Kidney (tissue), 14 donors: Measurements from ENCODE around the gene DLG2. TPM values are rescaled to one million over a fixed set of nuclear protein-coding genes. Genes with fewer than 3 reads are reported as not detected.

ENCODE experiments used
- DNase-seq, 5 donors: peaks; one replicate each; pipeline ENCODE4 v3.0.0-alpha.2; 2013 to 2020
- FAIRE-seq: peaks from 2 replicates; lab custom pipeline; 2012; peaks lifted over from hg19 to GRCh38; lab: Jason Lieb, UNC
- H3K27ac ChIP-seq, 2 donors: one replicate each; pipeline ENCODE4 v1.7.0; 2013; ENCODE audit warnings: low read depth in 2 of 2, low read length in 2 of 2, inconsistent platforms in 1 of 2
- H3K27me3 ChIP-seq: one replicate; pipeline ENCODE4 v1.7.1; 2013; ENCODE audit warnings: low read length, inconsistent platforms; ENCODE audit not compliant: control insufficient read depth, insufficient read depth
- H3K36me3 ChIP-seq, 3 donors: one replicate each; pipeline versions ENCODE4 v1.7.0 to v1.7.1; 2013; ENCODE audit warnings: low read length in 3 of 3, control low read depth in 1 of 3, inconsistent platforms in 1 of 3; ENCODE audit not compliant: insufficient read depth in 3 of 3, control insufficient read depth in 2 of 3
- H3K4me1 ChIP-seq, 3 donors: one replicate each; pipeline versions ENCODE4 v1.7.0 to v1.7.1; 2013; ENCODE audit warnings: low read length in 3 of 3, inconsistent platforms in 1 of 3, low read depth in 1 of 3; ENCODE audit not compliant: control insufficient read depth in 2 of 3, insufficient read depth in 2 of 3
- H3K4me3 ChIP-seq, 3 donors: one replicate each; pipeline versions ENCODE4 v1.7.0 to v1.8.1; 2013; ENCODE audit warnings: low read length in 3 of 3, control low read depth in 1 of 3, inconsistent platforms in 1 of 3
- H3K9ac ChIP-seq, 3 donors: one replicate each; pipeline versions ENCODE4 v1.7.0 to v1.7.1; 2013; ENCODE audit warnings: low read length in 3 of 3, control low read depth in 1 of 3, inconsistent platforms in 1 of 3
- H3K9me3 ChIP-seq, 3 donors: one replicate each; pipeline versions ENCODE4 v1.7.0 to v1.7.1; 2013; ENCODE audit warnings: low read length in 3 of 3, control low read depth in 1 of 3, inconsistent platforms in 1 of 3; ENCODE audit not compliant: control insufficient read depth in 2 of 3, insufficient read depth in 1 of 3
- intact Hi-C: fragments of 100-400 bp; cut with DNase I; formaldehyde crosslinking; loops from one replicate; pipeline ENCODE4 v1.11.1; 2022
- polyA plus RNA-seq: library from polyadenylated mRNA; stranded (reverse); fragments of 350-450 nt; fragmentation: Illumina TruSeq; extraction: RNeasy Lipid Tissue Mini Kit (QIAGEN cat#74804); gene quantifications from one replicate; pipeline ENCODE4 v1.2.3, GENCODE V29; 2014; ENCODE audit warnings: low read depth, low replicate concordance; ENCODE audit not compliant: insufficient read depth
- total RNA-seq: library from RNA; stranded (reverse); fragmentation: NEBNext Ultra II Directional; extraction: Animal tissue kit (Norgen Biotek cat#: 25700); gene quantifications from one replicate; pipeline ENCODE4 v1.2.1, GENCODE V29; 2021
- TF ChIP-seq, protein P1 (sequence below): IDR thresholded peaks from 3 replicates; pipeline ENCODE4 v1.5.1; 2012; ENCODE audit warnings: mild to moderate bottlenecking, moderate library complexity, borderline replicate concordance; ENCODE audit not compliant: insufficient read depth; ENCODE audit errors: extremely low read depth
- donor health status: control.
- donor health status: control.
- donor health status: control.
- donor health status: control.
- donor health status: control.
- donor health status: DM: yes; HTN: yes; CAD: no.
- donor health status: Normal renal cell carcinoma (clear cell type).

DLG2 gene
- total and polyA plus RNA-seq, 2 donors from 2014 or later: 2.9 to 7.2 TPM

DNA sequence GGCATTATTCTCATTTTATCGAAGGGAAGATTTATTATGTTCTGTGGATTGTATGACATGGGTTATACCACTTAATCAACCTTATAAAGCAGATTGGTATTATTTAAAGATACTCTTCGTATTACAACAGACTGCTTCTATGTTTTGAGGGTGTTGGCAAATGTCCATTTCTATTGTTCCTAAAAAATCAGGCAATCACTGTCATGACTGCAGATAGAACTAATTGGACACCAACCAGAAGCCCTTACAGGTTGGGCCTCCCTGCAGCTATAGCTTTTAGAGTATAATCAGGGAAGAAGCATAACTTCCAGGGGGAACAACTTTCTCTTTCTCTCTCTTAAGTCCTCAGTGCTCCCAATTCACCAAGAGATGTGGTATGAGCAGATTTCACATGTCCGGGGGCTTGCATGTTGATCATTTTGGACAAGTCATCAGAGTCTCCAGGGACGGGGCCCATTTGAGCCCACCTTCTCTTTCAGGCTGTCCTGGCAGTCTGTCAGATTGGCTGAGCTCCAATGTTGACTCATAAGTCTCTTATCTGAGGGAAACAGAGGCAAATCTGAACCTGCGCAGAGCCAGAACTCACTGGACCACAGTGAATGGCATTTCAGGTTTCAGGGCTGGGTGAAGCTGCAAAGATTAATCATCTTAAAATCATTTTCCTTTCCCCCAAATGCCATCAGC lies 2077.0 kb downstream of the DLG2 start:
- no peak for DNase-seq
- no peaks in the 10 kb centered on the region for H3K4me1 ChIP-seq
- TF ChIP-seq, protein P1, sequence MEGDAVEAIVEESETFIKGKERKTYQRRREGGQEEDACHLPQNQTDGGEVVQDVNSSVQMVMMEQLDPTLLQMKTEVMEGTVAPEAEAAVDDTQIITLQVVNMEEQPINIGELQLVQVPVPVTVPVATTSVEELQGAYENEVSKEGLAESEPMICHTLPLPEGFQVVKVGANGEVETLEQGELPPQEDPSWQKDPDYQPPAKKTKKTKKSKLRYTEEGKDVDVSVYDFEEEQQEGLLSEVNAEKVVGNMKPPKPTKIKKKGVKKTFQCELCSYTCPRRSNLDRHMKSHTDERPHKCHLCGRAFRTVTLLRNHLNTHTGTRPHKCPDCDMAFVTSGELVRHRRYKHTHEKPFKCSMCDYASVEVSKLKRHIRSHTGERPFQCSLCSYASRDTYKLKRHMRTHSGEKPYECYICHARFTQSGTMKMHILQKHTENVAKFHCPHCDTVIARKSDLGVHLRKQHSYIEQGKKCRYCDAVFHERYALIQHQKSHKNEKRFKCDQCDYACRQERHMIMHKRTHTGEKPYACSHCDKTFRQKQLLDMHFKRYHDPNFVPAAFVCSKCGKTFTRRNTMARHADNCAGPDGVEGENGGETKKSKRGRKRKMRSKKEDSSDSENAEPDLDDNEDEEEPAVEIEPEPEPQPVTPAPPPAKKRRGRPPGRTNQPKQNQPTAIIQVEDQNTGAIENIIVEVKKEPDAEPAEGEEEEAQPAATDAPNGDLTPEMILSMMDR: no peak
- H3K27ac ChIP-seq: no peak overlapping the region
- FAIRE-seq: no peak
- intact Hi-C loops: no loop called here
- no peak overlapping the region for H3K4me3 ChIP-seq
- no peaks in the 10 kb centered on the region for H3K27me3 ChIP-seq
- H3K36me3 ChIP-seq: no peaks in the 10 kb centered on the region
- H3K9me3 ChIP-seq: no peaks in the 10 kb centered on the region
- no peak overlapping the region for H3K9ac ChIP-seq

DNA sequence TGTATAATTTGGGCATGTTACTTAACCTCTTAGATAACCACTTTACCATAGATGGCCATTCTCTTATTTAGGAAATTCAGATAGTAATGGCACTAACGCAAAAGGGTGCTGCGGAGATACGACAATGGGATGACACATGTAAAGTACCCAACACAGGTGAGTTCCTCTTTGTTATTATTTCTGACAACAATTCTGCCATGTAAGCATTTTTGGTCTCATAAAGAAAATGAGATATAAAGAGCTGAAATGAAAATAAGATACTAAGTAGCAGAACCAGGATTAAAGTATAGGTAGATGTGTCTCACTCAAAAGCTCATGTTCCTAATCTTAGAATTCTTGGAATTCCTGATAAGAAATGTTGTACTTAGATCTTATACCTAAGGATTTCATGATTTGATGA lies 2080.8 kb downstream of the DLG2 start:
- intact Hi-C loops: no loop called here
- Histone ChIP-seq H3K4me1 (no peaks in the 10 kb centered on the region), H3K27me3 (no peaks in the 10 kb centered on the region), H3K27ac (no peak overlapping the region), H3K4me3 (no peak overlapping the region), H3K9me3 (no peaks in the 10 kb centered on the region), H3K9ac (no peak overlapping the region), H3K36me3 (no peaks in the 10 kb centered on the region)
- TF ChIP-seq, protein P1: no peak
- FAIRE-seq (no peak), DNase-seq (no peak)

DNA sequence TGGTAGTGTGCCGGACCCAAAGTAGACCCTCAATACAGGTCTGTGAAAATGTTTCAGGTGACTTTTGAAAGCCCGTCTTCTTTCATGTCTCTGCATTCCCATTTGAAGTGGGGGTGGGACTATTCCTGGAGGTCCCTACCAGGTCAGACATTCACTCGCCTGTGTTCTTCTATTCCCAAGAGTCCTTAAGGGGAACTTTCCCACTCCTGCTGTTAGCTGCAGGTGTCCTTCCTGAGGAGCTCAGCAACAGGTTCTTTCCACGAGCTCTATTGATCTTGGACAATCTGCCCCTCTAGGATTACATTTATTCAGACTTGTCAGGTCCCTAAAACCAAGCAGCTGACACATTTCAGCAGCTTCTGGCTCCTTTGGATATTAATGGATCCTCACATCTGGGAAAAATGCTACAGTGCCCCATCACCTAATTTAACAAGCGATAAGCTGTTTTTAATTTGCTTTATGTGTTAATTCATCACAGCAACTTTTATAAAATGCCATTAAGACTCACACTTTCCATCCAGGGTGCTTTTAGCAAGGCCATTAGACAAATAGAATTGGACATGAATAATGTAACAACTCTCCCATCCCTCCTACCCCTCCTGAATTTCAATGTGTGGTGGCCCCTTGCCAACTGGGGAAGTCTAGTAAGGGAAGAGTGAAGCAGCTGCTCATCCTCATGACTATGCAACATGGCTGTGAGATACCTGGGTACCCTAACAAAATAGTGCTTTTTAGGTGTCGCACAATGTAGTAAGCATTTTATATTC lies 2081.5 kb downstream of the DLG2 start:
- intact Hi-C loops: no loop called here
- H3K4me1 ChIP-seq: no peaks in the 10 kb centered on the region
- no peaks in the 10 kb centered on the region for H3K27me3 ChIP-seq
- no peaks in the 10 kb centered on the region for H3K9me3 ChIP-seq
- H3K9ac ChIP-seq: no peak overlapping the region
- no peak overlapping the region for H3K27ac ChIP-seq
- no peaks in the 10 kb centered on the region for H3K36me3 ChIP-seq
- no peak for FAIRE-seq
- DNase-seq: no peak
- H3K4me3 ChIP-seq: no peak overlapping the region
- TF ChIP-seq, protein P1: no peak
